ENCODE results near the gene RAB26.
"Not testable (repeated sequence)": the region's sequence is repeated elsewhere in the genome, so short reads cannot be mapped to it uniquely, and the experiment has no call there.

Gene RAB26

DNA sequence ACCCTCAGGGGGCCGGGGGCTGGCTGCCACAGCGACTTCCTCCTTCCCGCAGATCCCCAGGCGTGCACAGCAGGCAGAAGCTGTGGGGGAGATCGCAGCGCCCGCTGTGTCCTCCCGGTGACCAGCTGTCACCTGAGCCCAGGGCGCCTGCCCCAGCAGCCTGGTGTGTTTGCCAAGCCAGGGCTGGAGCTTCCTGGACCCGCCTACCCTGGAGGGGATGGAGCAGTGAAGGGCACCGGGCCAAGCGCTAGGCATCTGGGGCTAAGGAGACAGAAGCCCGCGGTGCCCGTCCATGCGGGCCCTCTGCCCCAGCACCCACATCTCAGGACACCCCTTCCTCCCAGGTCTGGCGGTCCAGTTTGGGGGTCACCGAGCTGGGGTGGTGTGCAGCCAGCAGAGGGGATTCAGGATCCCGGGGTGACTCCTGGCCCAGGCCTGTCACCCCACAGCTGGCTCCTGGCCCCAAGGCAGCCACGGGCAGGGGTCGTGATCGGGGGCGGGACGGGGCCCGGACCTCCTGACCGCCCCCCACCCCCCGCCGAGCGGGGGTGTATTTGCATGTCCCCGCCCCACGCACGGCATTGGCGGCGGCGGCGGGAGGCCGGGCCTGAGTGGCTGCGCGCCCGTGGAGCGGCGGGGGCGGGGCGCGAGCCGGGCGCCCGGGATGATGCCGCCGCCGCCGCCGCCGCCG lies at the start of gene RAB26:
RAB26 (plus strand) TSS at position 645 of the 691 bp plus-strand sequence. CDS start 159 bp downstream, outside the sequence.
- peak; percentile 53 for DNase-seq (ENCODE audit: low read depth)

- DNase-seq (ENCODE audit: low read depth): not testable (repeated sequence)
These were observed 46.8 kb upstream of the RAB26 start for GRCh38 chr16:2101581-2101980.

DNA sequence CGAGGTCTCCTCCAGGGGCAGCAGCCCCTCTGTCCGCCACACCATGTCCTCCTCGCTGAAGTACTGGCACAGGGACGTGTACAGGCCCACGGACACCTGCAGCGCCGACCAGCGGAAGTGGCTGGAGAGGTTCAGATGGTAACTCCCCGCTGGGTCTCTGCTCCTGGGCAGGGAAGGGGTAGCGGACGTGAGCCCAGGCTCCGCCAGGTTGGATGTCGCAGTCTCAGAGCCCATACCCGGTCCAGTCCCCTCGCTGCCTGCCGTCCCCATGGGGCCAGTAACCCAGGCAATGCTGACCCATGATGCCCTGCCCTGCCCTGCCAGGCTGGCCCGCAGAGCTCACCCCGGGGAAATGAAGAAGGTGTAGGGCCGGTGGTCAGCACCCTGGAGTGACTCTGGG lies 46.0 kb upstream of the RAB26 start:
- DNase-seq (ENCODE audit: low read depth): no peak

GRCh38 chr16:2104464-2104863 lies 44.0 kb upstream of the RAB26 start:
- DNase-seq (ENCODE audit: low read depth): not testable (repeated sequence)

GRCh38 chr16:2105291-2105690 lies 43.1 kb upstream of the RAB26 start:
- not testable (repeated sequence) for DNase-seq (ENCODE audit: low read depth)

GRCh38 chr16:2105769-2106168 lies 42.7 kb upstream of the RAB26 start:
- not testable (repeated sequence) for DNase-seq (ENCODE audit: low read depth)

DNA sequence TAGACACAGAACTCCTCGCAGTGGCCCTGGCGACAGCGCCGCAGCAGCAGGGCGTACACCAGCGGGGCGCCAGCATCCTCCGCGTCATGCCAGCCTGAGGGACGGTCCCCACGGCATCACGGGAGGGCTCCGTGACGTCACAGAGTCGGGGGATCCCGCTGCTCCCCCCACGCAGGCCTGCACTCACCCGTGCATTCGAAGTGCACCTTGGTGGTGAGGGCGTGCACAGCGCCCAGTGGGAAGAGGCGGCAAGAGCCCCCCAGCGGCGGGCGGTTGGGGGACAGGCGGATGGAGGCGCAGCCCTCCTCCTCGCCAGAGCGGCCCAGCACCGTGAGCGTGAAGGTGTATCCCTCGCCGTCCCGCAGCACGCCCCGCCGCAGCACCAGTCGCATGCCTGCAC lies 42.2 kb upstream of the RAB26 start:
- DNase-seq (ENCODE audit: low read depth): not testable (repeated sequence)

DNA sequence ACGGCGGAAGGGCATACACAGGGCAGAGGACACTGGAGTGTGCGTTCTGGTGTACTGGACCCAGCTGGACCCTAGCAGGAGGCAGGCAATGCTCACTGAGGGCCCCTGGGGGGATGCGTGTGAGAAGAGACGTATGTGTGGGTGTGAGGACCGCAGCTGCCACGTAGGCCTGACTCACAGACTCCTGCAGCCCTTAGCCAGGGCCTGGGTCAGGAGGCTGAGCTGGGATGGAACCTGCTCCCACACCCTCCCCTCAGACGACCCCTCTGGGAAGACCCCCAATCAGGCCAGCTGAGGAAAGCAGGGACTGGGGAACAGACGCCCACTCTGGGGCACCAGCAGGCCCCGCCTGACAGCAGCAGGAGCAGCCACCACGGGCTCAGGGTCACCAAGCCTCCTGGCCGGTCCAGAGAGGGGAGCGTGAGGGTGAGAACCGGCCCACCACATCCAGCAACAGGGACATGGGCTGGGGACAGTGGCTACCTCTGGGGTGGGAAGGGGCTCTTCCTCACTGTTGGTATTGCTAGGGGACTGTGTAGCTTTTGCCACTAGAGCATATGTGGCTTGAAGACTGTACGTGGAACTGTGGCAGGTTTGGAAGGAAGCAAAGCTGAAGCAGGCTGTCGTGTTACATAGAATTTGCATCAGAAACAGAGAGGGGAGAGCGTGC lies 41.2 kb upstream of the RAB26 start:
- DNase-seq (ENCODE audit: low read depth): not testable (repeated sequence)

- DNase-seq (ENCODE audit: low read depth): not testable (repeated sequence)
These were observed 40.7 kb upstream of the RAB26 start for GRCh38 chr16:2107791-2108125.

- DNase-seq (ENCODE audit: low read depth): not testable (repeated sequence)
These were observed 39.8 kb upstream of the RAB26 start for GRCh38 chr16:2108446-2109270.

GRCh38 chr16:2109271-2109580 lies 39.2 kb upstream of the RAB26 start:
- DNase-seq (ENCODE audit: low read depth): not testable (repeated sequence)

GRCh38 chr16:2109872-2110271 lies 38.6 kb upstream of the RAB26 start:
- DNase-seq (ENCODE audit: low read depth): not testable (repeated sequence)

DNA sequence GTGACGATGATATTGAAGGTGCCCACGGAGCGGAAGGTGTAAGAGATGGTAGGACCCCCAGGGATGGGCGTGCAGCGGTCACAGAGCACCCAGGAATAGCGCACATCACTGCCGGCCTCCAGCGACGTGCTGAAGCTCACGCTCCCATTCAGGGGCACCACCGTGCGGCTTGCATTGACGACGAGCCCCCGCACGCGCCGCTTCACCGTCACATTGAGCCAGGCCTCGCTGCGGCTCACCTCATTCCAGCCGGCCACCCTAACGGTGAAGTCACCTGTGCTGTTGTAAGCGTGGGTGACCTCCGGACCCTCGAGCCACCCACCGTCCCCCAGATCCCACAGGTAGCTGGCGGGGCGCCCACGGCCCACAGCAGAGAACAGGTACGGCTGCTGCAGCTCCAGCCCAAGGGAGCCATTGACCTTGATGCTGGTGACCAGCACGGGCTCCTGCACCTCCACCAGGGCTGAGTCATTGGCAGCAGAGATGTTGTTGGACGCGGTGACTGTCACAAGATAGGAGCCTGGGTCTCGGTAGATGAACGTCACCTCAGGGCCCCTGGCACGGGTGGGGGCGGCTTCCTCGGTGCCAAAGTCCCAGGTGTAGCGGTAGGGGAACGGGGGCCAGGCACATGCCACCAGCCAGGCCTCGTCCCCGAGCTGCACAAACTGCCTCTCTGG lies 38.0 kb upstream of the RAB26 start:
- DNase-seq (ENCODE audit: low read depth): not testable (repeated sequence)

DNA sequence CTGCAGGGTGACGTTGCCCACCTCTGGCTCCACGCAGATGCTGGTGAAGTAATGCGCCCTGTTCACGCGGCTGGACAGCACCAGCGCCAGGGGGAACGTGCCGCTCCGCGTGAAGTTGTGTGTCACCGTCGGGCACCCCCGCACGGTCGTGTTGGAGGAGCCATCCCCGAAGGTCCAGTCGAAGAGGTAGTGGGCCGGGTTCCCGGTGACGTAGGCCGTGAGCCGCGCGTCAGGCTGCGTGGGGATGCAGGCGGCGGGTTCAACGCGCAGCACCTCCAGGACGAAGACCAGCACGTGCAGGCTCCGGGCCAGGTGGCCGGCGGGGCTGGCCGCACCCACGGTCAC lies 37.4 kb upstream of the RAB26 start:
- not testable (repeated sequence) for DNase-seq (ENCODE audit: low read depth)

GRCh38 chr16:2111412-2112335 lies 36.8 kb upstream of the RAB26 start:
- not testable (repeated sequence) for DNase-seq (ENCODE audit: low read depth)

DNA sequence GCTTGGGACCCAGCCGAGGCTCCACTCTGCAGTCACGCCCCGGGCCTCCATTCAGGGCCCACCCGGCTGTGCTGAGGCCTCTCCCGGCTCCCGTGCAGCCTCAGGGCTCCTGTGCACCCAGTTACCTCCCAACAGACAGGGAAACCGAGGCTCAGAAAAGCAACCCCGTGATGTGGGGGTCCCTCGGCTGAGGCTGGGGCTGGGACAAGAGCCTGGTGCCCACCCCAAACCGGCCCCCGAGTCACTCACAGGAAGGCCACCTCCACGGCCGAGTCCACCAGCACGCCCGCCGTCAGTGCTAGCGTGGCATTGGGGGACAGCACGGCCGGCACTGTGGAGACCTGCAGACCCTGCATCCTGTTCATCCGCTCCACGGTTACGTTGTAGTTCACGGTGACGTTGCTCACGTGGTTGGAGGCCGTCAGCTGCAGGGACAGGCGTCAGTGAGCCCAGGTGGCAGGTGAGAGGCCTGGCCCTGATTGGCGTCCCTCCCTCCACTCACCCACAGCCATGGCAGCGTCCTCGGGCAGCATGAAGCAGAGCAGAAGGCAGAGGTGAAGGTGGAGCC lies 35.8 kb upstream of the RAB26 start:
- not testable (repeated sequence) for DNase-seq (ENCODE audit: low read depth)

- DNase-seq (ENCODE audit: low read depth): not testable (repeated sequence)
These were observed 34.2 kb upstream of the RAB26 start for GRCh38 chr16:2114225-2114624.

DNA sequence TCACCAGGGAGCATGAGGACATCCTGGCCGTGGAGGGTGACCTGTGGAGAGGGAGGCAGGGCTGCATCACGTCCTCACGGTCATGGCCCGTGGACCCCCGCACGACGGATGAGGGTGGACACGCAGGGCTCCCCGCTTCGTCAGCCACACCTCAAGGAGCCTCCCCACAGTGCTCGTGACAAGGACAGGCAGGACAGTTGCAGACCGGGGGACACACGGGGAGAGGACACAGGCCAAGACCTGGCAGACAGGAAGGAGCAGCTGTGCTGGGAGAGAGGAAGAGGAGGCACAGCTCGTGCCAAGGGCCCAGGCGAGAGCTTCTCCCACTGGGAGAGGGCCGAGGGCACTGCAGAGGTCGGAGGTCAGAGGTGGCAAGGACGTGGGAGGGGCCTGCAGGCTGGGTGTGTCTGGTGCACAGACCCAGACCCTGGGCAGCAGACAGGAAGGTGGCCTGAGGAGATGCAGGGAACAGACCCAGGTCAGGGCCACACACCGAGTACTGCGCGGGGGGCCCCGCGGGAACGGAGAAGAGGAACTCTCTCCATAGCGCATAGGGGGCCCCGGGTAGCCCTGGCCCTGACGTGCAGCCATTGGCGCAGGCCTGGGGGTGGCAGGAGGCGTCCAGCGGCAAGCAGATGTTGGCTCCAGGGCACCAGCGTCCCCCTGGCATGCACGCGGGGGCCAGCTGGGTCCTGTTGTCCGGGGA lies 33.4 kb upstream of the RAB26 start:
- not testable (repeated sequence) for DNase-seq (ENCODE audit: low read depth)

GRCh38 chr16:2115591-2115973 lies 32.8 kb upstream of the RAB26 start:
- DNase-seq (ENCODE audit: low read depth): no peak

DNA sequence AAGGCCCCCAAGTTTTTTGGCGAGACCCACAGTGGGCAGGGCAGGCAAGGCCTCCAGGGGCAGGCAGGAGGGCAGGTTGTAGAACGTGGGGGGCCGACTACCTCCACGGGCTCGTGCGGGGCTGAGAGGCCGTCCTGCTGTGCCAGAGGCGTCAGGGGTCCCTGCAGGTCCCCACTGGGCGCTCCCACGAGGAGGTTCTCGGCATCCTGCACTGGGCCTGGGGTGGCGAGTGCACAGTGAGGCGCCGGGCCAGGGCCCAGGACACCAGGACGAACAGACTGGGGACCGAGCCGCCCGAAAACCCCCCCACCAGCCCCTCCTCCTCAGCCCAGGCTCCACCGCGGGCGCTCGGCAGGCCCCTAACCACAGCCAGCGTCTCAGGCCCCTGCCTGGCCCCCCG lies 32.0 kb upstream of the RAB26 start:
- DNase-seq (ENCODE audit: low read depth): not testable (repeated sequence)

Measured in activated T-helper 9 cell treated with anti-CD3 and anti-CD28 coated beads, Interleukin-2, amount 50 U/mL, for 16 hours (primary cell).